Umbilical cord (tissue), 2 donors: Measurements from ENCODE around the gene TLK2. TPM values are rescaled to one million over a fixed set of nuclear protein-coding genes. Genes with fewer than 3 reads are reported as not detected.
"Not testable (repeated sequence)": the region's sequence is repeated elsewhere in the genome, so short reads cannot be mapped to it uniquely, and the experiment has no call there.

Experiments
- DNase-seq: peaks from one replicate; pipeline ENCODE4 v3.0.0-alpha.2; 2015; ENCODE audit warnings: low spot score
- total RNA-seq: library from RNA; depleted of rRNA; stranded (reverse); fragments of >200 nt; gene quantifications from one replicate; pipeline ENCODE4 v1.2.3, GENCODE V29; 2014; ENCODE audit warnings: low replicate concordance; ENCODE audit not compliant: insufficient read depth

Gene TLK2
- total RNA-seq, 1 donor from 2014 or later, result 56.3 TPM

DNA sequence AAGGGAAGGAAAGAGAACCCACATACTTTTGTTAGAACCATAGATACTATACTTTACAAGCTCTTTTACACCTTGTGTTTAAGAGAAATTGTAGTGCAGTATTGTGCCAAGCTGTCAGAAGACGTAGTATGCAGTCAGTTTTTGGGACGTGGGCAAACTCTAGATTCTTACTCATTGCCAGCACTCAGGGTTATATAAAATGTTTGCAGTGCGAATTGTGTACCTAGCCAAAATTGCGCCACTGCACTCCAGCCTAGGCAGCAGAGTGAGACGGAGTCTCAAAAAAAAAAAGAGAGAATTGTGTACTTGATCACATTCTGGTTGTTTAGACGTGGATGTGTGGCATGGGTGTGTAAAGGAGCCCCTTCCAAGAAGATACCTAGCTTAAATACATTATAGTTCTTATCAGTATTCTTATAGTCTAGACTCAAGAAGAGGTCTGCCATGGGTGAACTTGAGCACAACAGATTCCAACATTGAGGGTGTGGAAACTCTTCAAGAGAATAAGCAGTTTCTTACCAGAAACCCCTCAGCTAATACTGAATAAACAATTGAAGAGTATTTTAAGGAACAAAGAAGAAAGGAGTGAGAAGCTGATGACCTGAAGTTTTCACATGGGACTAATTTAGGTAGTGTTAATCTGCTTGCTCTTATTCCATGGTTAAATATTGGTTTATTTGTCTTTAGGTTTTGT, 121.5 kb downstream of the TLK2 start:
- DNase-seq, result no peak

DNA sequence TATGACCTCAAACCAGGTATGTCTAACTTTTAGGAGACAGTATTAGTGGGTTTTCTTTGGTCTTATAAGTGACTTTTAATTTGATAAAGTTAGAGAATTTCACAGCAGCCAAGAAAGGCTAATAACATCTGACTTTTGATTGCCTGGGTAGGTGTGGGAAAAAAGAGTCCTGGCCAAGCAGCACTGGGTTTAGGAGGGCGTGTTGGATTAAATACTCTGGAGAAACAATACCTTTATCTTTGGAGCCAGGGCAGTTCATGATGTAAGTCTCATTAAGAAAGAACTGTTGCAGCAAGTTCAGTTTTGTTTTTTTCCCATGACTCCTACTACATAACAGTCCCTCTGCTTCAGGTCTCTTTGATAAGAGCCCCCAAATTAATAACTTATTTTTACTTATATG, 122.2 kb downstream of the TLK2 start:
- no peak for DNase-seq

DNA sequence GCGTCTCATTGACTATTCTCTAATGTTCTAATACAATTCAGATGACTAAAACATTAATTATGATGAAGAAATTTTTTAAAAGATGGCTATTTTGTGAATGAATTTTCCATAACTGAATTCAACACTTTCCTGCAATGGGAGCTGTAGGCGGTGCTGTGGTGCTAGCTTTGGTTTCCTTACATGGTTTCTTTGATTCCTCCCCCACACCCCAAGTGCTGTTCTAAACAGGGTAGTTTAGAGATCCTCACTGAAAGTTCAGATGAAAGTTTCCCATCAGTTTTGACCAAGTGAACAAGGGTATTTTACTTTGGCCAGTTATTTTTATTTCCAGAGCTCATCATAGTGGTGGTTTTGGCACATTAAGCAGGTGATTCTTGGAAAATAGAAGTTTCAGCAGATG, 122.8 kb downstream of the TLK2 start:
- no peak for DNase-seq

DNA sequence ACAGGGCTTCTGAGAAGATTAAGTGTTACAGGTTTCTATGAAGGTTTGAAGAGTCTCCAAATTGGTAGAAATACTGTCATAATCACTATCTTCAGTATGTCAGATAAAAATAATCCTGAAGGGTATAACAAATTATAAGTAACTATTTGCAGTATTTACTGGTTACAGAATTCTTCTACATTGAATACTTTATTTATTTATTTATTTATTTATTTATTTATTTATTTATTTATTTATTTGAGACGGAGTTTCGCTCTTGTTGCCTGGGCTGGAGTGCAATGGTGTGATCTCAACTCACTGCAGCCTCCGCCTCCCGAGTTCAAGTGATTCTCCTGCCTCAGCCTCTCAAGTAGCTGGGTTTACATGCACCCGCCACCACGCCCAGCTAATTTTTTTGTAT, 125.2 kb downstream of the TLK2 start:
- DNase-seq, result not testable (repeated sequence)

DNA sequence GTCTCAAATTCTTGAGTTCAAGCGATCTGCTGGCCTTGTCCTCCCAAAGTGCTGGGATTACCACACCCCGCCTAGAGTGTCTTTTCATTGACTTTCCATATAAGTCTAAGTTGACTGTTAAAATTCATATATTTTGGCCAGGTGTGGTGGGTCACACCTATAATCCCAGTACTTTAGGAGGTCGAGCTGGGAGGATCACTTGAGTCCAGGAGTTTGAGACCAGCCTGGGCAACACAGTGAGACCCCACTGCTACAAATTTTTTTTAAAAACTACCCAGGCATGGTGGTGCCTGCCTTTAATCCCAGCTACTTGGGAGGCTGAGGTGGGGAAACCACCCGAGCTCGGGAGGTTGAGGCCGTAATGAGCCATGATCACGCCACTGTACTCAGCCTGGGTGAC, 127.0 kb downstream of the TLK2 start:
- DNase-seq, result no peak

DNA sequence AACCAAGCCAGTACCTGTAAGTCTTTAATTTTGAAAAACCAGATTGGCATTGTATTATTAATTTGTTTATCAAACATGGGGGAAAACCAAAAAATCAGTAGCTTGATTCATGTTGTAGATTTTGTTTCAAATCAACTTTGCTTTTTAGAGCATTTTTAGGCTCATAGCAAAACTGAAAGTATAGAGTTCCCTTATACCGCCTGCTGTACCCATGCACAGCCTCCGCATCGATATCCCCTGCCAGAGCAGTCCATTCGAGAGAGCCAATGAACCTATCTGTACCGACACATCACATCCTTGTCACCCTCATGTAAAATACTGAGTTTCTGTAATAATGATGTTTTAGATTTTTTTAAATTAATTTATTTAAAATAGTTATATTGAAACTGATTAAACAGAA, 132.7 kb downstream of the TLK2 start:
- no peak for DNase-seq

DNA sequence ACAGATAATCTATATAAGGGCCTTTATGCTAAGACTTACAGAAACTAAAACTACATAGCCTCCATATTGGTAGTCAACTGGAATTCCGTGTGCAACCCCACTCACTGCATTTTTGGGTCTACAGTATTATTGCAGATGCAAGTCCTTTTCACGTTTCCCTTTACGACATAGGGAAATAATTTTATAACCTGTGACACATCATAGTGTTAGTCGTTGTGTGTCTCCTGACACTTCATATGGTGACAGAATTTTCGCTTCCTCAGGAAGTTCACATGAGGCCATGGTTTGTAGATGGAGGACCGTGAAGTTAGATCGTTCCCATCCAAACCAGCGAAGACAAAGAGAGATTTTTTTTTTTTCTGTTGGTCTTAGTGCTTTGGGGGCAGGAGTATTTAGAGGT, 133.1 kb downstream of the TLK2 start:
- no peak for DNase-seq

DNA sequence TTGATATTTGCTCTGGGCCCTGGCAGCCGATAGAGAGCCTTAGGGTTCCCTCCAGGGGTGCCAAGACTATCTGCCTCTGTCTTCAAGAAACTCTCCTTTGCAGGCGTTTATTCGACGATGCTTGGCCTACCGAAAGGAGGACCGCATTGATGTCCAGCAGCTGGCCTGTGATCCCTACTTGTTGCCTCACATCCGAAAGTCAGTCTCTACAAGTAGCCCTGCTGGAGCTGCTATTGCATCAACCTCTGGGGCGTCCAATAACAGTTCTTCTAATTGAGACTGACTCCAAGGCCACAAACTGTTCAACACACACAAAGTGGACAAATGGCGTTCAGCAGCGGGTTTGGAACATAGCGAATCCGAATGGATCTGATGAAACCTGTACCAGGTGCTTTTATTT, 133.7 kb downstream of the TLK2 start:
- not testable (repeated sequence) for DNase-seq

DNA sequence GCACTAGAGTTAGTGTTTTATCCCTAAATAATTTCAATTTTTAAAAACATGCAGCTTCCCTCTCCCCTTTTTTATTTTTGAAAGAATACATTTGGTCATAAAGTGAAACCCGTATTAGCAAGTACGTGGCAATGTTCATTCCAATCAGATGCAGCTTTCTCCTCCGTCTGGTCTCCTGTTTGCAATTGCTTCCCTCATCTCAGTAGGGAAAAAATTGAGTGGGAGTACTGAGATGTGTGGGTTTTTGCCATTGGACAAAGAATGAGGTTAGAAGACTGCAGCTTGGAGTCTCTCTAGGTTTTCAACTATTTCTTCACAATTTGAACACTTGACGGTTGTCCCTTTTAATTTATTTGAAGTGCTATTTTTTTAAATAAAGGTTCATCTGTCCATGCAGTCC, 134.5 kb downstream of the TLK2 start:
- not testable (repeated sequence) for DNase-seq

DNA sequence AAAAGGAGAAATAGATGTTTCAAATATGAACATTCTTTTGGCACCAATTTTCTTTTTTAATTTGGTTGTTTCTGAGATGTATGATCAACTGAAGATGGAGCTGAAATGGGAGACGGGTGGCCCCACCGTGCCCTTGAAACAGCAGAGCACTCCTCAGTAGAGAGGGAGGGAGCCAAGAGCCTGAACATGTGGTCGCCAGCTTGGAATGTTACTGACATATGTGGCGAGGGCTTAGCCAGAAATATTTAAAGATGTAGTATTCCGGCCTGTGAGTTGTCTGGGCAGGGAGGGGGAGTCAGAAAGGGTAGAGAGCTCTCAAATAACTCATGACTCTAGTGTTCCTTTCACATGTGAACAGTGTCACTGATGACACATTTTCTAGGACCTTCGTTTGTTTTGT, 135.5 kb downstream of the TLK2 start:
- DNase-seq, result peak; percentile 78

DNA sequence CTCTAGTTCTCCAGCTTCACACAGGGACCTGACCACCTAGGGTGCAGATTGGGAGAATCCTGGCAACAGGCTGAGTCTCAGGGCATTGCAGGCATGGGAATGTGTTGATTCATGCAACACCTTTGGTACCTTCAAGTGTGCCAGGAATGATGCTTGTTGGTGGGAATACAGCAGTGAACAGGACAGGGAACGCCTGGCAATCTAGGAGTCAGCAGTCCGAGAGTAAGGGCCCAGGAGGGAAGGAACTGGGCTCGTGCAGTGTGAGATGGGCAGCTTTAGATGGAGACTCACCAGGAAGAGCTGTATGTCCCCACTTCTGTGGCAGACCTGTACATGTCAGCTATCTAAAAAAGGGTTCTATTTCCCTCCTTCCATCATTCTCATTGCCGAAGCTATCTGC, 136.9 kb downstream of the TLK2 start:
- DNase-seq, result no peak

DNA sequence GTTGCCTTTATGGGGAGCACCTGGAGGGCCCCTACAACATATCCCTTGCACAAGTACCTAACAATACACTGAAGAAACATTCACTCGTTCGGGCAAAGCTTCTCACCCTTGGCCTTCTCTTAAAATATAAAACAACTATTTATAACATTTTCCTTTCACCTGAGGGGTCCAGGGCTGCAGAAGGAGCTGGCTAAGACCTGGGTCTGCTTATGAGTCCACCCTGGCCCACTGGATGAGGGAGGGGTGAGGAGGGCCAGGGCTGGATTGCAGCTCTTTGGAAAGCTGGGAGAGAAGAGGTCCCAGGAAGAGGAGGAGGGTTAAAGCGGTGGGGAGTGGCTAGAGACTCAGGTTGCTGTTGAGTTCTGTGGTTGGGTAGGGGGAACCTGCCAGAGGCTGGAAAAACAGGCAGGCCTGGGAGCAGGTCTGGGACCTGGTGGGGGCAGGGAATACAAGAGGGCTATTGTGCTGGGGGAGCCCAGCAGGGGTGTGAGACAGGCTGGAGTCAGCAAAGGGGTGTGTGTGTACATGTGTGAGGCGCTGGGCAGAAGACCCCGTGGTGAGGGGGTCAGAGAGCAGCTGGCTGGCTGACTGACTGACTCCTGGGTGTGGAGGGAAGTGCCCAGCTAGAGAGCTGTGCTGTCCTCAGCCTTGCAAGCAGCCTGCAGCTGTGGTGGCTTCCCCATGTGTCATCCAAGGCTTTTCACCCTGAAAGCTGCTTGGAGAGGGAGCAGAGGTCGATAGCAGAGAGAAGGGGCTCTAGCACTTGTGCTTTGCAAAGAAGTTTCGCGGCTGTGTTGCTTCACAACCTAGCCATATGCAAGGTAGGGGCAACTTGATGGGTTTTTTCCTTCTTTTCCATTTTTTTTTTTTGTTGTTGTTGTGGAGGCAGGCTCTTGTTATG, 138.6 kb downstream of the TLK2 start:
- no peak for DNase-seq

DNA sequence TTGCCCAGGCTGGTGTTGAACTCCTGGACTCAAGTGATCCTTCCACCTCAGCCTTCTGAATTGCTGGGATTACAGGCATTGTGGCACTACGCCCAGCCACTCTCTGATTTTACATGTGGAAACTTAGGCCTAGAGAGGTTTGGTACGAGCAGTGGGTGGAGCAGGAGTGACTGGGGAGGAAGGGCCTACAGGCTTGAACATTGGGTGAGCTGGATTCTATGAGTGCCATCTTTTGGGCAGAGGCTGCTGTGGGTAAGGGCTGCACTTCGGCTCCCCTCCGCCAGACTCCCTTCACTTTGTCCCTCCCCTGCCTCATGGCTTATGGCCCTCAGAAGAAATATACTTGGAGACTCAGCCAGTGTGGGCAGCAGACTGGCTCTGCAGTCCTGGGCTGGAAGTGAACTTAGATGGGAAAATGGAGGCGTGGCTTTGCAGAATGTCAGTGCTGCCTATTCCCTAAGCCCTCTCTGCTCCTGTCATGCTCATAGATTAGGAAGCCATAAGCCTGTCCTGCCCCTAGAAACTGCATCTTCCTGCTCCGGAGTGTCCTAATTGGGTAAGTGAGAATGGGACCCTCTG, 139.4 kb downstream of the TLK2 start:
- peak; percentile 90 for DNase-seq

DNA sequence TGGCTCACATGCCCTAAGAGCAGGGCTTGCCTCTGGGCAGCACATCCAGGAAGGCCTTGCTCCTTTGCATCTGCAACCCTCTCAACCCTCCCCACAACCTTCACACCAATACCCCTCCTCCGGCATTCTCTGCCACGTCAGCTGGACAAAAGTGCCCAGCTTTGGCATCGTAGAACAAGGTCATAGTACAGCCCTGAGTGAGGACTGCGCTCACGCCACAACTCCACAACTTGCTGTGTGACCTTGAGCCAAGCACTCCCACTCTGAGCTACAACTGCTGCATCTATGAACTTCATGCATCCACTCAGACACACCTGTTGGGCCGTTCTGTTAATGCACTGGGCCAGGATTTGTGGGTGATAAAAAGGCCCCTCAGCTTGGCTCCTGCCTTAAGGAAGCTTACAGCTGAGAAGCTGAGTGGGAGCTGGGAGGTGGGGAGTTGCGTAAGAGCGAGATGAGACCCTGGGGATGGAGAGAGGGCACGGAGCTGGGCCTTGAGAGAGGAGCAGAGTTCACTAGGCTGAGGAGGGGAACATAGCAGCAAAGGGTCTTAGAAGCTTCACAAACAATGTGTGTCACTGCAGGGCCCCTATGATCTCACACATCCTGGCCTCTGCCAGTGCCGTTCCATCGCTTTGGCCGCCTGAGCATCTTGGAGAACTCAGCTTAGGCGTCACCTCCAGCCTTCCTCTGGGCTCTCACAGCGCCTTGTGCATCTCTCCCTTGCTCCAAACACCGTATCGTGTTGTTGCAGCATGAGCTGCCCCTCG, 140.2 kb downstream of the TLK2 start:
- DNase-seq, result no peak

DNA sequence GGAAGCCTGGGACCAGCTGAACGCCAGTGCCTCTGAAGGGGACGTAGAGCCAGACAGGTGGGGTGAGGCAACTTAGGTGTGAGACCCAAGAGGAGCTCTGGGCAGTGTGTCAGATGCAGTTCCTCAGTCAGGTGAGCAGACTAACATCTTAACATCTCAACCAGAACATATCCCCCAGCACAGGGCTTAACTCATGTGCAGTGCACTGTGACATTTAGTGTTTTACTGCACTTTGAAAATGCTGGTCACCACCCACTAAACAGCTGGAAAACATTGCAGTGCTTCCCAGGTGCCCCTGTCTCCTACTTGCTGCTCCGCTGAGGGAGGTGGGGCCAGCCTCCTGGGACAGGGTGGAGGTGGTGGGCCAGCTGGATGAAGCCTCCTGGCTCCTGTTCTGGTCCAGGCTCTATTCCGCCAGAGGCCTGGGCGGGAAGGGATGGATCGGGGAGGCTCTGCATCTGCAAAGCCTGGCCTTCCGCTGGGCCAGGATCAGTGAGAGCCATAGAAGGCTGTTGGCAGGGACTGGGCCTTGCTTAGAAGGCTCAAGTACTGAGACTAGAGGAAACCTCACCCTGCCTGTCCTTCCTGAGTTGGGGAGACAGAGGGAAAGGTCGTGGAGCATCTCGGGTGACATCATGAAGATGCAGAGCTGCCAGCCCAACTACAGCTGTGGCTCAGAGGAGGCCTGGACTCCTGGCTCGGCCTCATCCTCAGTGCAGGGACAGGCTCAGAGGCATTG, 141.0 kb downstream of the TLK2 start:
- no peak for DNase-seq

DNA sequence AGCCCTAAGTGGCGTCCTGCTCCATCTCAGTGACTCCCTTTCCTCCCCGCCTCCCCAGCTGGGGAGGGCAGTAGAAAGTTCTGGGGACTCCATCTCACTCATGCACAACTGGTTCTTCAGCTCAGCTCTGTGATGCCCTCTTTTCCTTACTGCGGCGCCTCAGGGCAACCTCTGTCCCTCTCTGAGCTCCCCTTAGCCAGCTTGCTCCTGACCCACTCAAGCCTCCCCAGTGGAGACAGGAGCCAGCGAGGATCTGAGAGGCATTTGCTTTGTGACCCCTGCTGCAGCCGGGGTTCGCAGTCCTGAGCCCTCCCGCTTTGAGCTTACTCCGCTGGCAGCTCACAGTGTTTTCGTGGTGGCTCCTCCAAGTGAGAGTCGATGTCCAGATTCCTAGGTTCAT, 142.6 kb downstream of the TLK2 start:
- DNase-seq, result no peak

DNA sequence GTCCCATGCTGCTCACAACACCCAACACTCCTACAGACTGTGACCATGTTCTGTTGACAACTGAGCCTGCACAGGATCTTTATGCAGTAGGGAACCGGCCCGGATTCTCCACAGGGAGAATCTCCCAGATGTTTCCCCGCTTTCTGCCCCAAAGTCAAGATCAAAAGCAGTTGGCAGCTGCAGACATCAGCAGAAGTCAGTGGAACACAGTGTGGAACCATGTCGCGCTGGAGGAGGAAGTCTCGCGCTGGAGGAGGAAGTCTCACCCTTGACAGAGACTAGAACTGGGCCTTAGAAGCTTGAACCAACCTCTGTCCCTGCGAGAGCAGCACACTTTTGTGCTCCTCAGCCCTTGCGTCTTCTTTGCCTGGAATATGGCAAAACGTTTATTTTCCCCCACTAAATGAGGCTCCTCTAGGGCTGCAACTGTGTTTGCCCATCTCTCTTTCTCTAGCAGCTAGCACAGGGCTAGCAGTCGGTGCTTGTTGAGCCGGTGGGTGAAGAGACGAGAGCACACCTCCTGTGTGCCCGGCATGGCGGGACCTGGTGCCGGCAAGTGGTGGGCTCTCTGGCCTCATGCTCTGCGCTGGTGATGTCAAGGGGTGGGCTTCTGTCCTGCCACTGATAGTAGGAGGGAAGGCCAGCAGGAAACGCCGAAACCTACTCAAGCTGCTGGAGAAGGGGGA, 146.7 kb downstream of the TLK2 start:
- DNase-seq, result peak; percentile 45

DNA sequence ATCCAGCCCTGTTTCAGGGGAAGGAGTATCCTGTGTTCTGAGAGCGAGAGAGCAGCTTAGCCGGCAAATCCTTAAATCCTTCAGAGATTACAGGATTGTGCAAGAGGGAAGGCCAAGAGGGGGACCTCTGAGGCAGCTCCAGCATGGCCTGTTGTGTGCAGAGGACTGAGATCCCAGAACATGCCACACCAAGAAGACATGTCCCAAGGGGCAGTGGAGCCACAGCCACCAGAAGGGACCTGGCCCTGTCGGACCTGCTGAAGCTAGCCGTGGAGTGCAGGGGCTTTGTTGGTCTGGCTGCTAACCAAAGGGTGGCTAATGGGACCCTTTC, 147.2 kb downstream of the TLK2 start:
- peak; percentile 98 for DNase-seq

DNA sequence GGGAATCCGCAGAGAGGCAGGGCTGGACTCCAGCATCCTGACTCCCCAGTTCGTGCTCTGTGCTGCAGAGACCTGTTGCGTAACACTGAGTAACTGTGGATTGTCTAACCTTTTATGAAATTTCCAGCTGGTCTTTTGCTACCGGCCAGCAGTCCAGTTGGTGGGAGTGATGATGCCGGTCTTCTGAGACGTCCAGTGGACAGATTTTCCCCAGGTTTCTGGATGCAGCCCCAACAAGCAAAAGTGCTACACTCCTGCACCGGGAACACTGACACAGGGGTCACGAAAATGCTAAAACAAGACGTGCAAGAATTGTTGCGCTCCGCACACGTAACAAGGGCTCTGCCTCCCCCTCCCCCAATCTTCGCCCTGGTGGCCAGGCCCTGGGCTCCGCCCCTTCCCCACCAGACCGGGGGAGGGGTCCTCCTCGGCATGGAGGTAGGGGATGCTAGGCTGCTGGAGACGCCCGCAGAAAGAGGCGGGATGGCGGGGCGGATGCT, 148.1 kb downstream of the TLK2 start:
- peak; percentile 91 for DNase-seq

DNA sequence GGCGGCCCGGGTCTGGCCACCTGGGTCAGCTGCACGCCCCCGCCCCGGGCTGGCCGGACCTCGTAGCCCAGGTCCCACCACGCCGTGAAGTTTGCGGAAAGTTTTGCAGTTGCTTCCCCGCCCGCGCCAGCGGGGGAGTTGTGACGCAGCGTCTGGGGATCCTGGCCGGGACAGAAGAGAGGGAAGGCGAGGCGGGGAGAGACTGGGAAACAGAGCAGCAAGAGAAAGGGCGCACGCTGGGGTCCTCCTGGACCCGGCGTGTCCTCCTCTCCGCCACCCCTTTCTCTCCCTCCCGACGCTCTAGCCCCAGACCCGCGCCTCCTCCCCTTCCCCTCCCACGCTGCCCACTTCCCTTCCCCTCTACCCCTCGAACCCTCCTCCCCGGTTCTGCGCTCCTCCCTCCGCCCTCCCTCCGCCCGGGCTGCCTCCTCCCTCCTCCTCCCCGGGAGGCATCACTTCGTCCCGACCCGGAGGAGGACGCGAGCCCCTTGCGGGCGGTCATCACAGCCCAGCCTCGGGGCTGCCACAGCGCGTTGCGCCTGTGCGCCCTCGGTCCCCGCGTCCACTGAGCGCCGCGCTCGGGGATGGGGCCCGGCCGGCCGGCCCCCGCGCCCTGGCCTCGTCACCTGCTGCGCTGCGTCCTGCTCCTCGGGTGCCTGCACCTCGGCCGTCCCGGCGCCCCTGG, 148.7 kb downstream of the TLK2 start, which contains the start of gene MRC2:
Gene MRC2 (plus strand): TSS at position 452 of the 685 bp plus-strand sequence. CDS start 133 bp downstream, at position 585.
- peak; percentile 92 for DNase-seq
